Transverse colon (tissue), 4 donors: ENCODE measurements around the gene AFAP1L2. TPM values are rescaled to one million over a fixed set of nuclear protein-coding genes. Genes with fewer than 3 reads are reported as not detected.

ENCODE experiments used
- DNase-seq: peaks from one replicate; pipeline ENCODE4 v3.0.0-alpha.2; 2019
- H3K27ac ChIP-seq, 4 donors: fragments of 200-600 bp; sonication (generic); 2 replicates each; pipeline ENCODE4 v1.5.1; 2016 to 2018; ENCODE audit warnings: inconsistent platforms in 4 of 4
- H3K27me3 ChIP-seq: fragments of 200-600 bp; sonication (generic); 2 replicates; pipeline ENCODE4 v1.5.1; 2017; ENCODE audit warnings: inconsistent platforms
- H3K36me3 ChIP-seq, 4 donors: fragments of 200-600 bp; sonication (generic); 2 replicates each; pipeline ENCODE4 v1.5.1; 2017 to 2019; ENCODE audit warnings: inconsistent platforms in 4 of 4
- H3K4me1 ChIP-seq, 4 donors: fragments of 200-600 bp; sonication (generic); 2 replicates each; pipeline ENCODE4 v1.5.1; 2017 to 2020; ENCODE audit warnings: inconsistent platforms in 4 of 4
- H3K4me3 ChIP-seq, 4 donors: fragments of 200-600 bp; sonication (generic); 1 replicate in 1 of 4; 2 replicates in 3 of 4; pipeline versions ENCODE4 v1.5.1 to v1.6.1; 2017 to 2019; ENCODE audit warnings: inconsistent platforms in 4 of 4
- H3K9me3 ChIP-seq, 2 donors: fragments of 200-600 bp; sonication (generic); 2 replicates each; pipeline ENCODE4 v1.5.1; 2017 to 2019; ENCODE audit warnings: inconsistent platforms in 2 of 2
- CTCF ChIP-seq, 5 experiments: fragments of 200-600 bp in 3 of 5; fragments of 450-650 bp in 2 of 5; sonication (generic) in 3 of 5; IDR thresholded peaks; 1 replicate in 2 of 5; 2 replicates in 3 of 5; pipeline ENCODE4 v1.5.1; 2016 to 2017; ENCODE audit warnings: antibody characterized with exemption in 5 of 5, inconsistent platforms in 3 of 5, mild to moderate bottlenecking in 2 of 5, moderate library complexity in 1 of 5
- EP300 ChIP-seq: sonication (generic); formaldehyde crosslinking; IDR thresholded peaks from one replicate; pipeline ENCODE4 v1.6.1; 2017; ENCODE audit warnings: antibody characterized with exemption, low read depth
- POLR2A ChIP-seq: fragments of 450-650 bp; IDR thresholded peaks from one replicate; pipeline ENCODE4 v1.6.1; 2016; ENCODE audit warnings: antibody characterized with exemption, mild to moderate bottlenecking, moderate library complexity
- POLR2AphosphoS5 ChIP-seq, 3 donors: sonication (generic); formaldehyde crosslinking; IDR thresholded peaks; one replicate each; pipeline ENCODE4 v1.6.1; 2016; ENCODE audit warnings: antibody characterized with exemption in 3 of 3
- WGBS, 2 donors: methylation state at CpG; one replicate each; pipeline ENCODE4 v1.1.5; 2018; ENCODE audit warnings: low coverage in 1 of 2; 5-methylcytosine and 5-hydroxymethylcytosine counted together
- in situ Hi-C, 4 donors: fragments of 200-750 bp; cut with MboI; loops; one replicate each; pipeline versions ENCODE4 v1.15.0 to v1.15.1; 2017; ENCODE audit warnings: low sequenced_read_pairs in 3 of 4, low pct_ligation_motif_present in 1 of 4, low pct_unique_long_range_greater_than_20kb in 1 of 4
- intact Hi-C: fragments of 100-400 bp; cut with DNase I; formaldehyde crosslinking; loops from one replicate; pipeline ENCODE4 v1.15.1; 2023; ENCODE audit warnings: low total_unique reads
- total RNA-seq, 4 donors: library from RNA; depleted of rRNA; stranded (reverse); fragments of >200 nt; gene quantifications; one replicate each; pipeline ENCODE4 v1.1.0, GENCODE V29; 2016

AFAP1L2 gene
- total RNA-seq, 4 donors from 2014 or later = 12.2 to 42.6 (median 13.2) TPM

GRCh38 chr10:114391599-114391998 lies 12.7 kb downstream of the AFAP1L2 start:
- H3K4me1 ChIP-seq = peaks cover 0 to 14% (median 0%) of the 10 kb centered on the region in 4 donors
- H3K27me3 ChIP-seq = no peaks in the 10 kb centered on the region
- H3K9me3 ChIP-seq = no peaks in the 10 kb centered on the region
- H3K4me3 ChIP-seq = no peak overlapping the region
- intact Hi-C loops (no loop called here), in situ Hi-C loops (no loop called here)
- no peak for DNase-seq
- TF ChIP-seq POLR2A = no peak
- TF ChIP-seq EP300 = no peak
- TF ChIP-seq POLR2AphosphoS5 (IDR thresholded peaks at IDR 0.05) = no peak
- no peak for TF ChIP-seq CTCF (IDR thresholded peaks at IDR 0.05)
- H3K36me3 ChIP-seq = no peaks in the 10 kb centered on the region
- no peak overlapping the region for H3K27ac ChIP-seq
- 85% methylated on average over 5 of the region's 5 CpGs; no CpG with 5 or more reads in 1 of the 2 donors for WGBS, 2 donors

DNA sequence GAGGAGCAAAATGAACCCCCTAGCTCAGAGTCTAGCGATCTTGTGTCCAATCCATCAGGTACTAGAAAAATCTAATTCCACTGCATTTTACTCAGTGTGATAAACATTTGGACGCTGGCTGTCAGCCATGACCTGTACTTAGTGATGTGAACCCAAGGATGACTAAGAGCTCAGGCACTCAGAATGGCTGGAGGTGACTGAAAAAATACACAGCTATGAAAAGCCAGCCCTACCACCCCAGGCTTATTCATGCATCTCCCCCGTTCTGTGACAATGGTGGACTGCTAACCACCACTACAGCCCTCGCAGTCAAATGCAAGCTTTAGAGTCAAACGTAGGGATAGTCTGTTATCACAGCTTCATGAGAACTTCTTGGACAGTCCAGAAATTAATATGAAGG lies 14.9 kb downstream of the AFAP1L2 start:
- no peak for TF ChIP-seq EP300
- no peak for TF ChIP-seq CTCF (IDR thresholded peaks at IDR 0.05)
- TF ChIP-seq POLR2A = no peak
- no peak for TF ChIP-seq POLR2AphosphoS5 (IDR thresholded peaks at IDR 0.05)
- Histone ChIP-seq H3K9me3 (no peaks in the 10 kb centered on the region), H3K4me3 (no peak overlapping the region), H3K4me1 (peaks cover 0 to 12% (median 0%) of the 10 kb centered on the region in 4 donors), H3K27me3 (no peaks in the 10 kb centered on the region), H3K27ac (no peak overlapping the region), H3K36me3 (no peaks in the 10 kb centered on the region)
- WGBS, 2 donors = 57 to 73% methylated on average over 1 to 5 of the region's 5 CpGs
- in situ Hi-C loops (no loop called here), intact Hi-C loops (no loop called here)
- DNase-seq = no peak

- H3K4me3 ChIP-seq = no peak overlapping the region
- H3K4me1 ChIP-seq = peaks cover 0 to 11% (median 0%) of the 10 kb centered on the region in 4 donors
- in situ Hi-C loops (no loop called here), intact Hi-C loops (no loop called here)
- H3K27me3 ChIP-seq = no peaks in the 10 kb centered on the region
- 61 to 86% methylated on average over 1 to 3 of the region's 3 CpGs for WGBS, 2 donors
- TF ChIP-seq POLR2AphosphoS5 (IDR thresholded peaks at IDR 0.05) (no peak), EP300 (no peak), CTCF (IDR thresholded peaks at IDR 0.05) (no peak), POLR2A (no peak)
- no peaks in the 10 kb centered on the region for H3K9me3 ChIP-seq
- no peak overlapping the region for H3K27ac ChIP-seq
- H3K36me3 ChIP-seq = no peaks in the 10 kb centered on the region
- no peak for DNase-seq
These were observed 16.0 kb downstream of the AFAP1L2 start for GRCh38 chr10:114388275-114388674.

DNA sequence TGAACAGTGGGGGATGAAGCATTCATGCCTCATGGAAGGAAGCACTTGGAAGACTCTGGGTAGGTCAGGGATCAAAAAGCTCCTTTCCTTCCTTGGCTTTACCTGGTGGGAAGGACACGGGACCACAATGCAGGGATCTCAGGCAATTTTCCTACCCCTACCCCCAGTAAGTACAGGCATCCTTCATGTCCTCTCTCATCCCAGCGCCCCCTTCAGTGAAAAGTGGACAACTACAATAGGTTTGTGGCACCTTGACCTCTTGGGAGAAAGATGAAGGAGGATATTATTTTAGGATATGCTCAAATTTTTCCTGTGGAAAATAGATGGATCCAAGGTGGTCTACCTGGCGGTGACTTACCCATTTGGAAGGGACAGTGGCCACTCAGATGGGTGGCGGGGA lies 16.5 kb downstream of the AFAP1L2 start:
- H3K36me3 ChIP-seq = no peaks in the 10 kb centered on the region
- in situ Hi-C loops (no loop called here), intact Hi-C loops (no loop called here)
- H3K4me3 ChIP-seq = no peak overlapping the region
- H3K4me1 ChIP-seq = peaks cover 0 to 7% (median 0%) of the 10 kb centered on the region in 4 donors
- DNase-seq = no peak
- WGBS, 2 donors = 79% methylated on average over 4 of the region's 4 CpGs; no CpG with 5 or more reads in 1 of the 2 donors
- no peak overlapping the region for H3K27ac ChIP-seq
- H3K9me3 ChIP-seq = no peaks in the 10 kb centered on the region
- no peaks in the 10 kb centered on the region for H3K27me3 ChIP-seq
- TF ChIP-seq POLR2AphosphoS5 (IDR thresholded peaks at IDR 0.05) (no peak), POLR2A (no peak), CTCF (IDR thresholded peaks at IDR 0.05) (no peak), EP300 (no peak)
